Retinal pigment epithelial cell (primary cell): Measurements from ENCODE around the gene CMTM4.
"Not testable (repeated sequence)": the region's sequence is repeated elsewhere in the genome, so short reads cannot be mapped to it uniquely, and the experiment has no call there.

Source experiments
- DNase-seq: peaks from one replicate; pipeline ENCODE4 v3.0.0-alpha.2; 2010; ENCODE audit warnings: low read depth
- H3K4me3 ChIP-seq: 2 replicates; pipeline ENCODE4 v1.5.1; 2011; ENCODE audit warnings: mild to moderate bottlenecking, low read length, control low read depth, moderate library complexity
- TF ChIP-seq, protein P1 (sequence below): conservative IDR thresholded peaks from 2 replicates; pipeline ENCODE4 v1.5.1; 2011; ENCODE audit warnings: low read depth, low read length, control low read depth, inconsistent platforms

Gene CMTM4

DNA sequence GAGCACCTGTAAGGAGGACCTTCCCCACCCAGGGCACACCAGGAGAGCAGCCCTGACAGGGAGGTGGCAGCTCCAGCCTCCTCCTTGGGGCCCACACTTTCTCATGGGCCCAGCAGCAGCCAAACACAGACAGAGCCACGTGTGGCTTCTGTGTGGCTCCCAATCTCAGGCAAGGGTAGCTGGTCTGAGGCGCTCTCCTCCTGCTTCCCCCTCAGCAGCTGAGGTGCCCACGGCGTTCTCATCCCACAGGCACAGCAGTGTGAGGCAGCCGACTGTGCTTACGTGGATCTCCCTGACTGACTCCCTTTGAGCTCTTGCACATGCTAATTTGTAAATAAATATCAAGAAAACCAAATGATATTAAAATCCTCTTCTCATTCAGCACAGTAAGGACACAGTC, 61.1 kb downstream of the CMTM4 start:
- no peak overlapping the region for H3K4me3 ChIP-seq
- no peak for DNase-seq
- TF ChIP-seq, protein P1, sequence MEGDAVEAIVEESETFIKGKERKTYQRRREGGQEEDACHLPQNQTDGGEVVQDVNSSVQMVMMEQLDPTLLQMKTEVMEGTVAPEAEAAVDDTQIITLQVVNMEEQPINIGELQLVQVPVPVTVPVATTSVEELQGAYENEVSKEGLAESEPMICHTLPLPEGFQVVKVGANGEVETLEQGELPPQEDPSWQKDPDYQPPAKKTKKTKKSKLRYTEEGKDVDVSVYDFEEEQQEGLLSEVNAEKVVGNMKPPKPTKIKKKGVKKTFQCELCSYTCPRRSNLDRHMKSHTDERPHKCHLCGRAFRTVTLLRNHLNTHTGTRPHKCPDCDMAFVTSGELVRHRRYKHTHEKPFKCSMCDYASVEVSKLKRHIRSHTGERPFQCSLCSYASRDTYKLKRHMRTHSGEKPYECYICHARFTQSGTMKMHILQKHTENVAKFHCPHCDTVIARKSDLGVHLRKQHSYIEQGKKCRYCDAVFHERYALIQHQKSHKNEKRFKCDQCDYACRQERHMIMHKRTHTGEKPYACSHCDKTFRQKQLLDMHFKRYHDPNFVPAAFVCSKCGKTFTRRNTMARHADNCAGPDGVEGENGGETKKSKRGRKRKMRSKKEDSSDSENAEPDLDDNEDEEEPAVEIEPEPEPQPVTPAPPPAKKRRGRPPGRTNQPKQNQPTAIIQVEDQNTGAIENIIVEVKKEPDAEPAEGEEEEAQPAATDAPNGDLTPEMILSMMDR, result no peak

GRCh38 chr16:66634527-66635196, 61.9 kb downstream of the CMTM4 start:
- TF ChIP-seq, protein P1, result no peak
- no peak overlapping the region for H3K4me3 ChIP-seq
- DNase-seq, result no peak

- not testable (repeated sequence) for DNase-seq, H3K4me3 ChIP-seq
Measured at GRCh38 chr16:66631558-66631957, 65.0 kb downstream of the CMTM4 start.

- not testable (repeated sequence) for H3K4me3 ChIP-seq
Measured at GRCh38 chr16:66630561-66631260, 65.8 kb downstream of the CMTM4 start.

DNA sequence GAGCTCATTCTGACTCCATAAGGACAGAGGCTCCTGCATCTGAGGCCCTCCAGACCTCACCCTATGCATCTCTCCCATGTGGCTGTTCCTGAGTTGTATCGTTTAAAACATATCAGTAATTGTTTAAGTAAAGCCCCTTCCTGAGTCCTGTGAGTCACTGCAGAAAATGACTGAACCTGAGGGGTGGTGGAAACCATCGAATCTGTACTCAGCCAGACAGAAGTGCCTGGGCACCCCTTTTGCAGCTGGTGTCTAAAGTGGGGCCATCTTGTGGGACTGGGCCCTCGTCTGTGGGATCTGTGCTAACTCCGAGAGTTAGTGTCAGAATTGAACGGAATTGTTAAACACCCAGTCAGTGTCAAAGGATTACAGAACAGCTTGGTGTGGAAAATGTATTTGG, 66.7 kb downstream of the CMTM4 start:
- TF ChIP-seq, protein P1, result no peak
- H3K4me3 ChIP-seq, result no peak overlapping the region
- no peak for DNase-seq

More at GRCh38 chr16:66630561-66631260, 65.8 kb downstream of the CMTM4 start:
- not testable (repeated sequence) for DNase-seq

- not testable (repeated sequence) for DNase-seq
Measured at GRCh38 chr16:66627611-66628378, 68.7 kb downstream of the CMTM4 start.

GRCh38 chr16:66623755-66624154, 72.8 kb downstream of the CMTM4 start:
- DNase-seq, result no peak
- H3K4me3 ChIP-seq, result no peak overlapping the region
- TF ChIP-seq, protein P1, result no peak

More at GRCh38 chr16:66627611-66628378, 68.7 kb downstream of the CMTM4 start:
- not testable (repeated sequence) for H3K4me3 ChIP-seq

- DNase-seq, result no peak
- TF ChIP-seq, protein P1, result no peak
- no peak overlapping the region for H3K4me3 ChIP-seq
Measured at GRCh38 chr16:66622863-66623262, 73.7 kb downstream of the CMTM4 start.
